SK-N-SH (cell line): ENCODE measurements around the gene BCAM. TPM values are rescaled to one million over a fixed set of nuclear protein-coding genes. Genes with fewer than 3 reads are reported as not detected.

ENCODE experiments used
- CTCF ChIA-PET: fragments of 300-600, 350-600 bp; formaldehyde crosslinking; extraction: SDS; loops from one replicate; lab custom pipeline; 2021; lab: Yijun Ruan, JAX
- POLR2A ChIA-PET: fragments of 350-600 bp; sonication (Branson Sonifier 250); formaldehyde crosslinking; extraction: SDS; loops from one replicate; lab custom pipeline; 2020; ENCODE audit warnings: antibody characterized with exemption, inconsistent platforms; lab: Yijun Ruan, JAX
- DNase-seq: peaks from one replicate; pipeline ENCODE4 v3.0.0; 2012
- H2AFZ ChIP-seq: fragments of 200-600 bp; sonication (generic); 2 replicates; pipeline ENCODE4 v1.8.1; 2016; ENCODE audit warnings: antibody characterized with exemption, mild to moderate bottlenecking, low read depth
- H3F3A ChIP-seq: fragments of 200-600 bp; sonication (generic); replicated peaks from 2 replicates; pipeline ENCODE3; 2016; ENCODE audit warnings: antibody characterized with exemption, mild to moderate bottlenecking; ENCODE audit not compliant: insufficient read depth
- H3K27ac ChIP-seq, 2 experiments: fragments of 200-500 bp in 1 of 2; fragments of 200-600 bp in 1 of 2; sonication (Bioruptor generic) in 1 of 2; sonication (generic), shearing (Covaris generic) in 1 of 2; 2 replicates each; pipeline versions ENCODE4 v1.5.1 to v1.6.1; 2014 to 2016; ENCODE audit warnings: low read depth in 2 of 2, inconsistent platforms in 1 of 2, low read length in 1 of 2, mild to moderate bottlenecking in 1 of 2, mixed read lengths in 1 of 2
- H3K27me3 ChIP-seq: fragments of 200-600 bp; sonication (generic), shearing (Covaris generic); 2 replicates; pipeline ENCODE4 v1.6.1; 2016; ENCODE audit warnings: mixed run types; ENCODE audit not compliant: insufficient read depth
- H3K36me3 ChIP-seq, 2 experiments: fragments of 200-500 bp in 1 of 2; fragments of 200-600 bp in 1 of 2; sonication (Bioruptor generic) in 1 of 2; sonication (generic) in 1 of 2; replicated peaks in 1 of 2; 2 replicates each; pipeline versions ENCODE3 to v1.5.1; 2014 to 2016; ENCODE audit warnings: low read length in 1 of 2, mild to moderate bottlenecking in 1 of 2; ENCODE audit not compliant: insufficient read depth in 2 of 2, control insufficient read depth in 1 of 2
- H3K4me1 ChIP-seq, 2 experiments: fragments of 200-500 bp in 1 of 2; fragments of 200-600 bp in 1 of 2; sonication (Bioruptor generic) in 1 of 2; sonication (generic), shearing (Covaris generic) in 1 of 2; 2 replicates each; pipeline versions ENCODE4 v1.5.1 to v1.6.1; 2014 to 2016; ENCODE audit warnings: low read depth in 1 of 2, low read length in 1 of 2, mixed run types in 1 of 2; ENCODE audit not compliant: insufficient read depth in 2 of 2, control insufficient read depth in 1 of 2
- H3K4me2 ChIP-seq: fragments of 200-600 bp; sonication (generic), shearing (Covaris generic); 2 replicates; pipeline ENCODE4 v1.6.1; 2017; ENCODE audit warnings: mixed run types
- H3K4me3 ChIP-seq, 2 experiments: fragments of 200-500 bp in 1 of 2; fragments of 200-600 bp in 1 of 2; sonication (Bioruptor generic) in 1 of 2; sonication (generic), shearing (Covaris generic) in 1 of 2; 2 replicates each; pipeline versions ENCODE4 v1.5.1 to v1.8.1; 2014 to 2016; ENCODE audit warnings: low read depth in 2 of 2, inconsistent platforms in 1 of 2, low read length in 1 of 2, mild to moderate bottlenecking in 1 of 2, mixed read lengths in 1 of 2, moderate library complexity in 1 of 2
- H3K79me2 ChIP-seq: fragments of 200-600 bp; sonication (generic); 2 replicates; pipeline ENCODE4 v1.8.1; 2017; ENCODE audit warnings: mild to moderate bottlenecking; ENCODE audit not compliant: insufficient read depth
- H3K9ac ChIP-seq: fragments of 200-600 bp; sonication (generic); 2 replicates; pipeline ENCODE4 v1.6.1; 2017; ENCODE audit warnings: mixed run types
- H3K9me2 ChIP-seq: fragments of 200-600 bp; sonication (generic); 2 replicates; pipeline ENCODE4 v1.6.1; 2017; ENCODE audit warnings: mixed run types
- H3K9me3 ChIP-seq: fragments of 200-600 bp; sonication (generic); 2 replicates; pipeline ENCODE4 v1.6.1; 2017; ENCODE audit warnings: mixed run types, mild to moderate bottlenecking, moderate library complexity
- H4K20me1 ChIP-seq: fragments of 200-600 bp; sonication (generic); 2 replicates; pipeline ENCODE4 v1.6.1; 2017; ENCODE audit warnings: mild to moderate bottlenecking, mixed run types; ENCODE audit not compliant: insufficient read depth
- GABPA ChIP-seq: IDR thresholded peaks from 2 replicates; pipeline ENCODE4 v1.4.0; 2012; ENCODE audit warnings: low read depth, mild to moderate bottlenecking
- NFIC ChIP-seq: IDR thresholded peaks from 2 replicates; pipeline ENCODE4 v1.4.0; 2012; ENCODE audit warnings: borderline replicate concordance
- POLR2AphosphoS5 ChIP-seq: IDR thresholded peaks from 2 replicates; pipeline ENCODE4 v1.6.1; 2012; ENCODE audit warnings: low read depth, low read length
- SIN3A ChIP-seq: IDR thresholded peaks from 2 replicates; pipeline ENCODE4 v1.6.1; 2012; ENCODE audit warnings: low read depth, mild to moderate bottlenecking, low read length, moderate library complexity, borderline replicate concordance
- TAF1 ChIP-seq: IDR thresholded peaks from 2 replicates; pipeline ENCODE4 v1.6.1; 2012; ENCODE audit warnings: low read depth, mild to moderate bottlenecking, low read length, moderate library complexity, borderline replicate concordance
- WGBS: methylation state at CpG from one replicate; pipeline ENCODE4 v1.1.6; 2017; ENCODE audit warnings: low lambda C conversion rate; 5-methylcytosine and 5-hydroxymethylcytosine counted together
- polyA plus RNA-seq, 3 experiments: library from polyadenylated mRNA; depleted of rRNA; stranded (reverse); fragments of >200 nt; gene quantifications; 2 replicates each; pipeline ENCODE4 v1.2.3, GENCODE V29; 2012
- TF ChIP-seq, protein P1 (sequence below): IDR thresholded peaks from 2 replicates; pipeline ENCODE4 v1.4.0; 2012; ENCODE audit warnings: low read depth

BCAM gene
- 9.7 and 34.0 TPM in 2 replicates for polyA plus RNA-seq (2012; rRNA removed)
- 13.8 and 20.8 TPM in 2 replicates for polyA plus RNA-seq (2012; cell fraction: cytosol; rRNA removed)
- polyA plus RNA-seq (2012; cell fraction: nucleus; rRNA removed): 49.8 and 71.7 TPM in 2 replicates

DNA sequence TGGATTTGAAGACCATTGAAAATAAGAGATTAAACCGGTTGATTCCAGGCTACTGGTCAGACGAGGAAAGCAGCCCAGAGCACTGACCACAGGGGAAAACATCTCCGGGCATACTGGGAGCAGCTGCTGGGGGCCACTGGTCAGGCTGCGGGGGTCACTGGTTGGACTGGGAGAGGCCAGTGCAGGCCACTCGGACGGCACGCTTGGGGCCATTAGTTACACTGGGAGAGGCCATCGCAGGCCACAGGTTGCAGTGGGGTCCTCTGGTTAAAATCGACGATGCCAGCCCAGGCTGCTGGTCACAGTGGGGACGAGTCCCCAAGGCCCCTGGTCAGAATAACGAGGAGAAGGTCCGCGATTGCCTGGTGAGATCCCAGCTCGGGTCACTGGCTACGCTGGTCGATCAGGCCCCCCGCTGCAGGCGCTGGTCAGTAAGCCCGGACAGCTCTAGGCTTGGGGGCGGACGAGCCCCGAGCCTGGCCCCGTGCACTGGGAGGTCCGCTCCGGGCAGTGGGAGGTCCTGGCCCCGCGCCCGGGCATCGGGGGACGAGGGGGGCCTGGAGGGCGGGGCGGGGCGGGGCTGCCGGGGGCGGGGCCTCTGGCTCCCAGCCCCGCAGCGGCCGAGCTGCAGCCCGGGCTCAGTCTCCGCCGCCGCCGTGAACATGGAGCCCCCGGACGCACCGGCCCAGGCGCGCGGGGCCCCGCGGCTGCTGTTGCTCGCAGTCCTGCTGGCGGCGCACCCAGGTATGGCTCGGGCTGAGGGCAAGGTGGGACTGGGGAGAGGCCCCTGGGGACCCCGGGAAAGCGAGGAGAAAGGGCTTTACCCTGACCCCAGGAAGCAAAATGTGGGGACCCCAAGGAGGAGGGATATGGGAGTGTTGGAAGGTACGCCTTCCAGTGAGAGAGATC, at the start of gene BCAM:
TSS of gene BCAM (plus strand) at position 641 of the 909 bp plus-strand sequence. CDS start at position 663, 22 bp downstream.
- TF ChIP-seq, protein P1, sequence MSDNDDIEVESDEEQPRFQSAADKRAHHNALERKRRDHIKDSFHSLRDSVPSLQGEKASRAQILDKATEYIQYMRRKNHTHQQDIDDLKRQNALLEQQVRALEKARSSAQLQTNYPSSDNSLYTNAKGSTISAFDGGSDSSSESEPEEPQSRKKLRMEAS: no peak
- TF ChIP-seq SIN3A (0 out of 2 replicates have a peak, but pooled peaks have one; percentile 14), TAF1 (peak; percentile 50; the same call in 1 of the 2 replicates), NFIC (peak; percentile 60), GABPA (no peak), POLR2AphosphoS5 (peak; percentile 27; the same call in 1 of the 2 replicates)
- peak; percentile 97 for DNase-seq
- Histone ChIP-seq H2AFZ (peak within 1 kb of the TSS; percentile 82; the same call in 1 of the 2 replicates), H4K20me1 (no peaks in the 10 kb centered on the region), H3K79me2 (no peaks in the 10 kb centered on the region), H3K4me2 (peak within 1 kb of the TSS; percentile 99), H3F3A (peaks cover 8% of the 10 kb centered on the region), H3K4me1 (peaks cover 8 to 13% of the 10 kb centered on the region in 2 experiments; a peak in 2 of 4 replicates), H3K27ac (no peak within 1 kb of the TSS), H3K27me3 (peaks cover 34% of the 10 kb centered on the region), H3K36me3 (no peaks in the 10 kb centered on the region), H3K9me3 (no peaks in the 10 kb centered on the region), H3K9me2 (no peaks in the 10 kb centered on the region), H3K4me3 (peak within 1 kb of the TSS; percentile 51 to 66), H3K9ac (peak within 1 kb of the TSS; percentile 60)
- POLR2A ChIA-PET: no interaction called here
- WGBS: 15% methylated on average over 8 of the region's 59 CpGs
- CTCF ChIA-PET: interaction anchor here (0.5 to 9.3 kb wide), 16 partner anchors 9 to 368 kb away, joined by 3 to 70 read pairs (median 4); no protein-coding TSS in a partner anchor

GRCh38 chr19:44762038-44762437, 46.9 kb upstream of the BCAM start:
- Histone ChIP-seq H3K27me3 (no peaks in the 10 kb centered on the region), H3F3A (peaks cover 4% of the 10 kb centered on the region), H3K27ac (no peak overlapping the region), H3K4me2 (no peak overlapping the region), H3K4me3 (no peak overlapping the region), H3K79me2 (no peaks in the 10 kb centered on the region), H4K20me1 (no peaks in the 10 kb centered on the region), H3K4me1 (peaks cover 0 to 9% of the 10 kb centered on the region in 2 experiments; a peak in 1 of 4 replicates), H2AFZ (no peak overlapping the region), H3K9me3 (no peaks in the 10 kb centered on the region), H3K9ac (no peak overlapping the region), H3K9me2 (no peaks in the 10 kb centered on the region), H3K36me3 (peaks cover 10 to 18% of the 10 kb centered on the region in 2 experiments)
- POLR2A ChIA-PET: no interaction called here
- no peak for TF ChIP-seq SIN3A
- CTCF ChIA-PET: interaction anchor here (17.6 kb wide), 1 partner anchor 38 kb away, joined by 598 read pairs; no protein-coding TSS in a partner anchor
- DNase-seq: no peak
- 94% methylated on average over 8 of the region's 8 CpGs for WGBS
